Adrenal gland (tissue), 5 donors: ENCODE data around the gene STON2.

ENCODE experiments used
- POLR2A ChIP-seq, 2 donors: fragments of 450-650 bp; IDR thresholded peaks; one replicate each; pipeline ENCODE4 v1.6.1; 2017; ENCODE audit warnings: antibody characterized with exemption in 2 of 2, mild to moderate bottlenecking in 2 of 2, moderate library complexity in 1 of 2
- TF ChIP-seq, protein P1 (sequence below), 6 experiments: fragments of 450-650 bp in 4 of 6; fragments of 200-600 bp in 2 of 6; sonication (generic) in 1 of 6; IDR thresholded peaks; 1 replicate in 5 of 6; 2 replicates in 1 of 6; pipeline versions ENCODE4 v1.5.1 to v1.8.0; 2016 to 2021; ENCODE audit warnings: antibody characterized with exemption in 6 of 6, mild to moderate bottlenecking in 2 of 6, moderate library complexity in 1 of 6
- donor health status: DM: no; HTN: no; CAD: no.

DNA sequence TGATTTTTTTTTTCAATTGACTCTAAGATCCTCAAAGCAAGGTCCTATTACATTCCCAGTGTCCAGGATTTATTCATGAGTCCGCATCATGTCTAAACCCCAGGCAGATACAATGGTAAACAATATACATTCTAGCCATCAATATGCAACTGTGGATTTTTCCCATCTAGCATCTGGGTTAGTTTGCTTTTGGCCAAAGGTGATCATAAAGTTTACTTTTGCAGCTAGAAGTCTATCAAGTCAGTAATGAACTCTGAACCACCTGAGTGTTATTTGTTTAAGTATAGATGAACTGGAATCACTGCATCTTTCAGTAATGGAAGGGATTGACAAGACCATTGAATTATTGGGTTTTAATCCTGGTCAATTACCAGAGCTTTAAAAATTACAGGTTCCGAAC is 80.8 kb downstream of the STON2 start:
- TF ChIP-seq, protein P1, sequence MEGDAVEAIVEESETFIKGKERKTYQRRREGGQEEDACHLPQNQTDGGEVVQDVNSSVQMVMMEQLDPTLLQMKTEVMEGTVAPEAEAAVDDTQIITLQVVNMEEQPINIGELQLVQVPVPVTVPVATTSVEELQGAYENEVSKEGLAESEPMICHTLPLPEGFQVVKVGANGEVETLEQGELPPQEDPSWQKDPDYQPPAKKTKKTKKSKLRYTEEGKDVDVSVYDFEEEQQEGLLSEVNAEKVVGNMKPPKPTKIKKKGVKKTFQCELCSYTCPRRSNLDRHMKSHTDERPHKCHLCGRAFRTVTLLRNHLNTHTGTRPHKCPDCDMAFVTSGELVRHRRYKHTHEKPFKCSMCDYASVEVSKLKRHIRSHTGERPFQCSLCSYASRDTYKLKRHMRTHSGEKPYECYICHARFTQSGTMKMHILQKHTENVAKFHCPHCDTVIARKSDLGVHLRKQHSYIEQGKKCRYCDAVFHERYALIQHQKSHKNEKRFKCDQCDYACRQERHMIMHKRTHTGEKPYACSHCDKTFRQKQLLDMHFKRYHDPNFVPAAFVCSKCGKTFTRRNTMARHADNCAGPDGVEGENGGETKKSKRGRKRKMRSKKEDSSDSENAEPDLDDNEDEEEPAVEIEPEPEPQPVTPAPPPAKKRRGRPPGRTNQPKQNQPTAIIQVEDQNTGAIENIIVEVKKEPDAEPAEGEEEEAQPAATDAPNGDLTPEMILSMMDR (IDR thresholded peaks at IDR 0.05): no peak
- no peak for TF ChIP-seq POLR2A (IDR thresholded peaks at IDR 0.05)
